ENCODE measurements around the gene IRAK1.

The IRAK1 gene

GRCh38 chrX:153969904-153970356, 49.8 kb downstream of the IRAK1 start:
- FAIRE-seq, result no peak

- no peak for FAIRE-seq
These were observed 50.4 kb downstream of the IRAK1 start for GRCh38 chrX:153969125-153969903.

- FAIRE-seq, result no peak
These were observed 51.0 kb downstream of the IRAK1 start for GRCh38 chrX:153968754-153969124.

- FAIRE-seq, result no peak
These were observed 51.4 kb downstream of the IRAK1 start for GRCh38 chrX:153968255-153968654.

GRCh38 chrX:153967536-153968224, 52.0 kb downstream of the IRAK1 start:
- FAIRE-seq, result no peak

- FAIRE-seq, result no peak
These were observed 52.7 kb downstream of the IRAK1 start for GRCh38 chrX:153966841-153967535.

- no peak for FAIRE-seq
These were observed 53.4 kb downstream of the IRAK1 start for GRCh38 chrX:153966283-153966688.

GRCh38 chrX:153965406-153965805, 54.3 kb downstream of the IRAK1 start:
- FAIRE-seq, result no peak

GRCh38 chrX:153964105-153964504, 55.6 kb downstream of the IRAK1 start:
- no peak for FAIRE-seq

- FAIRE-seq, result no peak
These were observed 56.2 kb downstream of the IRAK1 start for GRCh38 chrX:153963546-153963945.

GRCh38 chrX:153961292-153961691, 58.4 kb downstream of the IRAK1 start:
- FAIRE-seq, result no peak

- no peak for FAIRE-seq
These were observed 58.9 kb downstream of the IRAK1 start for GRCh38 chrX:153960786-153961185.

Data from A204.1 (cell line).